HG03565 (cell line): Measurements from ENCODE around the gene SYCP2.
"Not testable (repeated sequence)": the region's sequence is repeated elsewhere in the genome, so short reads cannot be mapped to it uniquely, and the experiment has no call there.

Source experiments
- ATAC-seq: cut with Tn5 transposase; IDR thresholded peaks from one replicate; pipeline ENCODE4 v1.9.1; 2021; ENCODE audit warnings: mild to moderate bottlenecking, moderate library complexity; ENCODE audit not compliant: unreplicated experiment

SYCP2 gene

GRCh38 chr20:59912609-59913008, 20.8 kb downstream of the SYCP2 start:
- no peak for ATAC-seq

- ATAC-seq, result no peak
These were observed 22.4 kb downstream of the SYCP2 start for GRCh38 chr20:59911041-59911440.

- ATAC-seq, result no peak
These were observed 24.6 kb downstream of the SYCP2 start for GRCh38 chr20:59908855-59909254.

GRCh38 chr20:59903621-59904020, 29.8 kb downstream of the SYCP2 start:
- ATAC-seq, result no peak

- ATAC-seq, result no peak
These were observed 31.0 kb downstream of the SYCP2 start for GRCh38 chr20:59902470-59902869.

- ATAC-seq, result no peak
These were observed 37.5 kb downstream of the SYCP2 start for GRCh38 chr20:59895908-59896307.

- ATAC-seq, result no peak
These were observed 41.9 kb downstream of the SYCP2 start for GRCh38 chr20:59891581-59891980.

- ATAC-seq, result not testable (repeated sequence)
These were observed 43.4 kb downstream of the SYCP2 start for GRCh38 chr20:59890035-59890434.

- ATAC-seq, result no peak
These were observed 45.4 kb downstream of the SYCP2 start for GRCh38 chr20:59888050-59888449.

- ATAC-seq, result no peak
These were observed 48.9 kb downstream of the SYCP2 start for GRCh38 chr20:59884494-59884893.

- ATAC-seq, result no peak
These were observed 53.2 kb downstream of the SYCP2 start for GRCh38 chr20:59880198-59880597.

- no peak for ATAC-seq
These were observed 60.0 kb downstream of the SYCP2 start for GRCh38 chr20:59873409-59873808.

GRCh38 chr20:59871096-59871495, 62.3 kb downstream of the SYCP2 start:
- no peak for ATAC-seq

GRCh38 chr20:59866338-59866737, 67.1 kb downstream of the SYCP2 start:
- ATAC-seq, result no peak

- ATAC-seq, result no peak
These were observed 68.7 kb downstream of the SYCP2 start for GRCh38 chr20:59864726-59865125.

- no peak for ATAC-seq
These were observed 70.4 kb downstream of the SYCP2 start for GRCh38 chr20:59863058-59863457.

GRCh38 chr20:59861401-59861800, 72.0 kb downstream of the SYCP2 start:
- no peak for ATAC-seq

GRCh38 chr20:59858425-59858824, 75.0 kb downstream of the SYCP2 start:
- no peak for ATAC-seq

GRCh38 chr20:59857966-59858365, 75.5 kb downstream of the SYCP2 start:
- ATAC-seq, result no peak

GRCh38 chr20:59856941-59857340, 76.5 kb downstream of the SYCP2 start:
- not testable (repeated sequence) for ATAC-seq

- not testable (repeated sequence) for ATAC-seq
These were observed 76.9 kb downstream of the SYCP2 start for GRCh38 chr20:59856526-59856925.

GRCh38 chr20:59850018-59850641, 83.3 kb downstream of the SYCP2 start:
- no peak for ATAC-seq

GRCh38 chr20:59848182-59848581, 85.3 kb downstream of the SYCP2 start:
- no peak for ATAC-seq
